Thyroid gland (tissue), 4 donors: ENCODE measurements around the gene AK9. TPM values are rescaled to one million over a fixed set of nuclear protein-coding genes. Genes with fewer than 3 reads are reported as not detected.
"Not testable (repeated sequence)": the region's sequence is repeated elsewhere in the genome, so short reads cannot be mapped to it uniquely, and the experiment has no call there.

Source experiments
- DNase-seq, 2 donors: peaks; one replicate each; pipeline ENCODE4 v3.0.0-alpha.2; 2019
- H3K27ac ChIP-seq, 3 donors: fragments of 200-600 bp; sonication (generic); 1 replicate in 2 of 3; 2 replicates in 1 of 3; pipeline ENCODE4 v1.5.1; 2016 to 2019; ENCODE audit warnings: mild to moderate bottlenecking in 1 of 3, moderate library complexity in 1 of 3
- H3K27me3 ChIP-seq: fragments of 200-600 bp; sonication (generic); one replicate; pipeline ENCODE4 v1.5.1; 2019
- H3K36me3 ChIP-seq, 2 donors: fragments of 200-600 bp; sonication (generic); one replicate each; pipeline ENCODE4 v1.5.1; 2016 to 2019
- H3K4me1 ChIP-seq, 2 donors: fragments of 200-600 bp; sonication (generic); one replicate each; pipeline ENCODE4 v1.5.1; 2017 to 2019
- H3K4me3 ChIP-seq, 3 donors: fragments of 200-600 bp; sonication (generic); replicated peaks in 1 of 3; 1 replicate in 2 of 3; 2 replicates in 1 of 3; pipeline ENCODE4 v1.5.1; 2016; ENCODE audit warnings: mild to moderate bottlenecking in 1 of 3
- H3K9me3 ChIP-seq: fragments of 200-600 bp; sonication (generic); one replicate; pipeline ENCODE4 v1.5.1; 2017
- POLR2A ChIP-seq, 2 donors: fragments of 450-650 bp; IDR thresholded peaks; one replicate each; pipeline ENCODE4 v1.6.1; 2017; ENCODE audit warnings: antibody characterized with exemption in 2 of 2, mild to moderate bottlenecking in 2 of 2, moderate library complexity in 1 of 2
- WGBS, 2 donors: methylation state at CpG; one replicate each; pipeline ENCODE4 v1.1.5; 2017; 5-methylcytosine and 5-hydroxymethylcytosine counted together
- intact Hi-C: fragments of 100-400 bp; cut with DNase I; formaldehyde crosslinking; loops from one replicate; pipeline ENCODE4 v1.15.1; 2023
- total RNA-seq, 4 donors: library from RNA; depleted of rRNA; stranded (reverse); fragments of >200 nt; gene quantifications; one replicate each; pipeline ENCODE4 v1.2.3, GENCODE V29; 2016
- TF ChIP-seq, protein P1 (sequence below), 6 experiments: fragments of 200-600 bp in 3 of 6; fragments of 450-650 bp in 3 of 6; sonication (generic) in 3 of 6; IDR thresholded peaks; one replicate each; pipeline ENCODE4 v1.5.1; 2016 to 2019; ENCODE audit warnings: antibody characterized with exemption in 6 of 6, mild to moderate bottlenecking in 2 of 6, inconsistent platforms in 1 of 6, moderate library complexity in 1 of 6

Gene AK9
- total RNA-seq, 4 donors from 2014 or later, result 12.5 to 42.6 (median 15.3) TPM

DNA sequence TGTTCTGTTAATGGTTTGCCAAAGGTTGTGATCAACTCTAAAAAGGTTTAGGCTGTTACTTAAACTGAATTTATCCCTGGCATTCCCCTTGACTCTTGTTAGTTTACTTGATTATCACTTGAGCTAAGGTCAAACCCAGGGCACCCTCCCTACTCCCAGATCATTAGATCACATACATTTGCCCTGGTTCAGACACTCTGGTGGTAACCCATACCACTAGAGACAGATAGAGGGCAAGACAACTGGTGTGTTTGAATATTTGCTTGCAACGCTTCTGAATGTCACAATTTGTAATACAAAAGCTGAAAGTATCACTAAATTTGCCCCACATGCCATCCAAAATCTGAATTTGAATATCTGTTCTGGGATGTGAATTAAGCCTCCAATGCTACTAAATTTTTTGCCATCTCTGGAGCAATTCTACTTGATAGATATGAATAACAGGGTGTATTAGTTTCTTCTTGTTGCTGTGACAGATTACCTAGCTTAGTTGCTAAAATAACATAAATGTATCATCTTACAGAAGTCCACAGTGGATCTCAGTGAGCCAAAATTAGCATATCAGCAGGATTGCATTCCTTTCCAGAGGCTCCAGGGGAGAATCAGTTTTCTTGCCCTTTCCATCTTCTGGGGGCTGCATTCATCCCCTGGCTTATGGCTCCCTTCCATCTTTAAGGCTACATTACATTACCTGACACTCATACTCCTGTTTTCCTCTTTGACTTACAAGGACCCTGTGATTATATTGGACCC is 45.4 kb upstream of the AK9 start:
- peaks cover 3 to 5% of the 10 kb centered on the region in 2 donors for H3K36me3 ChIP-seq
- TF ChIP-seq, protein P1, sequence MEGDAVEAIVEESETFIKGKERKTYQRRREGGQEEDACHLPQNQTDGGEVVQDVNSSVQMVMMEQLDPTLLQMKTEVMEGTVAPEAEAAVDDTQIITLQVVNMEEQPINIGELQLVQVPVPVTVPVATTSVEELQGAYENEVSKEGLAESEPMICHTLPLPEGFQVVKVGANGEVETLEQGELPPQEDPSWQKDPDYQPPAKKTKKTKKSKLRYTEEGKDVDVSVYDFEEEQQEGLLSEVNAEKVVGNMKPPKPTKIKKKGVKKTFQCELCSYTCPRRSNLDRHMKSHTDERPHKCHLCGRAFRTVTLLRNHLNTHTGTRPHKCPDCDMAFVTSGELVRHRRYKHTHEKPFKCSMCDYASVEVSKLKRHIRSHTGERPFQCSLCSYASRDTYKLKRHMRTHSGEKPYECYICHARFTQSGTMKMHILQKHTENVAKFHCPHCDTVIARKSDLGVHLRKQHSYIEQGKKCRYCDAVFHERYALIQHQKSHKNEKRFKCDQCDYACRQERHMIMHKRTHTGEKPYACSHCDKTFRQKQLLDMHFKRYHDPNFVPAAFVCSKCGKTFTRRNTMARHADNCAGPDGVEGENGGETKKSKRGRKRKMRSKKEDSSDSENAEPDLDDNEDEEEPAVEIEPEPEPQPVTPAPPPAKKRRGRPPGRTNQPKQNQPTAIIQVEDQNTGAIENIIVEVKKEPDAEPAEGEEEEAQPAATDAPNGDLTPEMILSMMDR (IDR thresholded peaks at IDR 0.05), result no peak
- TF ChIP-seq POLR2A (IDR thresholded peaks at IDR 0.05), result no peak
- H3K27me3 ChIP-seq, result no peaks in the 10 kb centered on the region
- no peak for DNase-seq
- no peaks in the 10 kb centered on the region for H3K4me1 ChIP-seq
- H3K9me3 ChIP-seq, result no peaks in the 10 kb centered on the region
- intact Hi-C loops, result no loop called here
- WGBS, 2 donors, result 71 to 82% methylated on average over 1 of the region's 1 CpG
- no peak overlapping the region for H3K27ac ChIP-seq
- no peak overlapping the region for H3K4me3 ChIP-seq

DNA sequence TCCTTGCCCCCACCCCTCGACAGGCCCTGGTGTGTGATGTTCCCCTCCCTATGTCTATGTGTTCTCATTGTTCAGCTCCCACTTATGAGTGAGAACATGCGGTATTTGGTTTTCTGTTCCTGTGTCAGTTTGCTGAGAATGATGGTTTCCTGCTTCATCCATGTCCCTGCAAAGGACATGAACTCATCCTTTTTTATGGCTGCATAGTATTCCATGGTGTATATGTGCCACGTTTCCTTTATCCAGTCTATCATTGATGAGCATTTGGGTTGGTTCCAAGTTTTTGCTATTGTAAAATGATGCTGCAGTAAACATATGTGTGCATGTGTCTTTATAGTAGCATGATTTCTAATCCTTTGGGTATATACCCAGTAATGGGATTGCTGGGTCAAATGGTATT is 34.2 kb upstream of the AK9 start:
- H3K27ac ChIP-seq, H3K36me3 ChIP-seq, DNase-seq, H3K4me3 ChIP-seq, H3K27me3 ChIP-seq, intact Hi-C loops, H3K4me1 ChIP-seq, H3K9me3 ChIP-seq: not testable (repeated sequence)
- WGBS, 2 donors, result 97 to 100% methylated on average over 3 of the region's 3 CpGs

DNA sequence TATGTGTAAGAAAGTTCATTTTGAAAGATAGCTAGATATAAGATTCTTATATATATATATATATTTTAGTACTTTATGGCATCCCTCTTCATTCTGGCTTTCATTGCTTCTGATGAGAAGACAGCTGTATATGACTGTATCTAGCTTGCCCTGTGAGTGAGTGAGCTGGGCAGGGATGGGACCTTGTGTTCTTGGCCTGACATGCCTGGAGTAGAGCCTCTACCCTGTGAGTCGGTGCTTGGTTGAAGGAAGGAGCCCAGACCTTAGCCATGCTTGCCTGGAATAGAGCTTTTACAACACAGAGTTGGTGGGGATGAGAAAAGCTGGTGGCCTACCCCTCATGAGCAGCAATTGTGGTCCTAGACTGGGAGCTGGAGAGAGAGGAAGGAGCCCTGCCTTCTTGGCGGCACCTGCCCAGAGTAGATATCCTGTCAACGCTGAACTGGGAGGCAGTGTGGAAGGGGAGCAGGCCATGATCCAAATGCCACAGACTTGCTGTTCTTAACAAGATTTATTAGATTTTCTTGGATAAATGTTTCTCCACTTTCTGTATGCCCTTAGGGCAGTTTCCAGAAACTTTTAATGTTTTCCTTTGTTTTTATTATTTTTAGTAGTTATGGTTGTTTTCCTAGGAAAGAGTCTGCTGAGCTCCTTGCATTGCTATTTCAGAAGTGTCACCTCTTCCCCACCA is 31.7 kb upstream of the AK9 start:
- Histone ChIP-seq H3K4me3 (no peak overlapping the region), H3K9me3 (no peaks in the 10 kb centered on the region), H3K27ac (no peak overlapping the region), H3K27me3 (no peaks in the 10 kb centered on the region), H3K36me3 (no peaks in the 10 kb centered on the region), H3K4me1 (peaks cover 0 to 4% of the 10 kb centered on the region in 2 donors)
- TF ChIP-seq POLR2A (IDR thresholded peaks at IDR 0.05), result no peak
- TF ChIP-seq, protein P1 (IDR thresholded peaks at IDR 0.05), result no peak
- intact Hi-C loops, result no loop called here
- WGBS, 2 donors, result 77 to 88% methylated on average over 3 of the region's 3 CpGs
- DNase-seq, result no peak

DNA sequence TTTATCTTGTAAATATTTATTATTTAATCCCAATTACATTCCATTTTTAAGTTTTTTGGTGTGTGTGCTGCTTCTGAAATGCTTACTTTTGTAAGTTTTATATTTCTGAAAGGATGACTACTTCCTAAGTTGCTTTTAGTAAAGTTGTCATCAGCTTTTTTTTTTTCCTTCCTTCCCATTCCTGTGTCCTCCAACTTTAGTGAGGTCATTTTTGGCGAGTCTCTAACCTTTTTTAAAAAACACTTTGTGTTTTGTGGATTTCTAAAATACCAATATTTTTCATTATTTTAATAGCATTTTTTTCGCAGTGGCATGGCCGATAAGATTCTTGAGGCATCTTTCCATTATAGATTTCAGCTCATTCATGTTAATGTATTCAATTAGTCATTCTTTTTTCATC is 31.0 kb upstream of the AK9 start:
- no peaks in the 10 kb centered on the region for H3K9me3 ChIP-seq
- H3K4me3 ChIP-seq, result no peak overlapping the region
- H3K27ac ChIP-seq, result no peak overlapping the region
- DNase-seq, result no peak
- H3K36me3 ChIP-seq, result no peaks in the 10 kb centered on the region
- 82 to 84% methylated on average over 3 of the region's 3 CpGs for WGBS, 2 donors
- peaks cover 0 to 4% of the 10 kb centered on the region in 2 donors for H3K4me1 ChIP-seq
- no peaks in the 10 kb centered on the region for H3K27me3 ChIP-seq
- intact Hi-C loops, result no loop called here
- TF ChIP-seq POLR2A (IDR thresholded peaks at IDR 0.05), result no peak
- TF ChIP-seq, protein P1 (IDR thresholded peaks at IDR 0.05), result no peak

DNA sequence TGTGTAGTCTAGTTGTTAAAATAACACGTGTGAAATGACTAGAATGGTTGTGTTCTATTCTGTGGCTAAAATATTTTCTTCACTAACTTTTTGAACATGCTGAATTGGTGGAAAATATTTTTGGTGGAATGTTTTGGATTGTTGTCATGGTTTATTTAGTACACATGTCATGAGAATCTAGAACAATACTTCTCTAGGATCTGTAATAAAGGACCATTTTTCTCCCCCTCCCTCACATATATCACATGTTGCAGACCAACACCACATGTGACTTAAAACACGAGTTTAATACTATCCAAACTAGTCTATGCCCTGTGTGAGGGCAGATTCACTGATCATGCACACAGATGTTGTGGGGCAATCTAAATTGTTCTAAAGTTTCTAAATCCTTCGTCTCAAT is 29.3 kb upstream of the AK9 start:
- Histone ChIP-seq H3K36me3 (no peaks in the 10 kb centered on the region), H3K4me1 (peaks cover 0 to 4% of the 10 kb centered on the region in 2 donors), H3K4me3 (no peak overlapping the region), H3K9me3 (no peaks in the 10 kb centered on the region), H3K27me3 (no peaks in the 10 kb centered on the region), H3K27ac (no peak overlapping the region)
- TF ChIP-seq, protein P1 (IDR thresholded peaks at IDR 0.05), result no peak
- no peak for TF ChIP-seq POLR2A (IDR thresholded peaks at IDR 0.05)
- WGBS, 2 donors, result 80 to 85% methylated on average over 3 of the region's 3 CpGs
- intact Hi-C loops, result no loop called here
- DNase-seq, result no peak
